ENCODE results near the gene BCL10. TPM values are rescaled to one million over a fixed set of nuclear protein-coding genes. Genes with fewer than 3 reads are reported as not detected.

The BCL10 gene
- polyA plus RNA-seq, 1 donor from 2014 or later = 17.3 TPM

DNA sequence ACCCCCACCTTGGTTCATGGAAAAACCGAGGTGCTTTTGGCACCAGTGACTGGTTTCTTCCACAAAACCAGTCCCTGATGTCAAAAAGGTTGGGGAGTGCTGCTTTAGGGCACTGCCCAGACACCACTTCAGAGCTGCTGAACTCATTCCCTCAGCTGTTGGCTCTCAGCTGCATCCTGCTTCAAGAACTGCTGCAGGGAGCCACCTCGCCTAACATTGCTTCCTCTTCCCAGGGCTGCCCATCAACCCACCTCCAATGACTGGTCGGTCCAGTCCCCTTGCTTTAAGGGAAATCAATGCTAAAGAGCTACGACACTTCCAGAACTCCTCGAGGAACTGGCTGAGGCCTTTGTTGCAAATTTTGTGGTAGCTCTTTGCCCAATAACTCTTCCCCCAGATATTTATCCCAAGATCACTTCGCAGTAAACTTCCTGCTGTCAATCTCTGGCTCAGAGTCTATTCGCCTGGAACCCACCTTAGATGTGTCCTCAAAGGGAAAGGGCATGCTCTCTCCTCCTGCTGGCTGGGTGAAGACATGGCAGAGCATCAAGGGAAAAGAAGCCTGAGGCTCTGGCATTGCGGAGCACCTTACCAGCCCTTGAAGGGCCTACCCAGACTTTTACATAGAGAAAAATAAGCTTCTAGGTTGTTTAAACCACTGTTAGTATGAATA lies 46.0 kb downstream of the BCL10 start:
- Histone ChIP-seq H3K9ac (ENCODE audit: low read length) (no peak overlapping the region), H4K20me1 (ENCODE audit: insufficient read depth) (no peaks in the 10 kb centered on the region)

DNA sequence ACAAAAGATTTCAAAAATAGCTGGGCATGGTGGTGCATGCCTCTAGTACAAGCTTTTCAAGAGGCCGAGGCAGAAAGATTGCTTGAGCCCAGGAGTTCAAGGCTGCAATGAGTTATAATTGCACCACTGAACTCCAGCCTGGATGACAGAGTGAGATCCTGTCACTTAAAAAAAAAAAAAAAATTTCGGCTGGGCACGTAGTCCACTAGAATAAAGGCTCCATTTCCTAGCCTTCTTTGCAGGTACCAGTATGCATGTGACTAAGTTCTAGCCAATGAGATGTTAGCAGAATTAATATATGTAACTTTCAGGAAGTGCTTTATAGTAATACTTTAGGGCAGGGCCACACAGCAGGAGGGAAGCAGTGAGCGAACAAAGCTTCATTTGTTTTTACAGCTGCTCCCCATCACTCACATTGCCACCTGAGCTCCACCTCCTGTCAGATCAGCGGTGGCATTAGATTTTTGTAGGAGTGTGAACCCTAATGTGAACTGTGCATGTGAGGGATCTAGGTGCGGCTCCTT lies 46.8 kb downstream of the BCL10 start:
- no peaks in the 10 kb centered on the region for H3K79me2 ChIP-seq (replicated peaks; ENCODE audit: insufficient read depth, low read length)
- no peaks in the 10 kb centered on the region for H3F3A ChIP-seq (ENCODE audit: insufficient read depth, low read length, poor library complexity, severe bottlenecking)
- no peak overlapping the region for H3K27ac ChIP-seq (ENCODE audit: low read length)
- no peak overlapping the region for H2AFZ ChIP-seq (ENCODE audit: low read depth, low read length)
- H3K9me2 ChIP-seq (ENCODE audit: insufficient read depth, low read length) = no peaks in the 10 kb centered on the region
- H4K20me1 ChIP-seq (ENCODE audit: insufficient read depth) = no peaks in the 10 kb centered on the region
- TF ChIP-seq EP300 (conservative IDR thresholded peaks at IDR 0.05; ENCODE audit: poor library complexity, severe bottlenecking) (no peak), MXI1 (conservative IDR thresholded peaks at IDR 0.05; ENCODE audit: poor library complexity, severe bottlenecking) (no peak), POLR2AphosphoS5 (IDR thresholded peaks at IDR 0.05) (no peak), EZH2 (IDR thresholded peaks at IDR 0.05; ENCODE audit: borderline replicate concordance, insufficient read depth, low read length, poor library complexity, severe bottlenecking) (no peak), TAF1 (IDR thresholded peaks at IDR 0.05; ENCODE audit: low read depth) (no peak), SMC3 (conservative IDR thresholded peaks at IDR 0.05; ENCODE audit: poor library complexity) (no peak), CTCF (IDR thresholded peaks at IDR 0.05; ENCODE audit: poor library complexity, severe bottlenecking) (no peak)
- TF ChIP-seq, protein P1, sequence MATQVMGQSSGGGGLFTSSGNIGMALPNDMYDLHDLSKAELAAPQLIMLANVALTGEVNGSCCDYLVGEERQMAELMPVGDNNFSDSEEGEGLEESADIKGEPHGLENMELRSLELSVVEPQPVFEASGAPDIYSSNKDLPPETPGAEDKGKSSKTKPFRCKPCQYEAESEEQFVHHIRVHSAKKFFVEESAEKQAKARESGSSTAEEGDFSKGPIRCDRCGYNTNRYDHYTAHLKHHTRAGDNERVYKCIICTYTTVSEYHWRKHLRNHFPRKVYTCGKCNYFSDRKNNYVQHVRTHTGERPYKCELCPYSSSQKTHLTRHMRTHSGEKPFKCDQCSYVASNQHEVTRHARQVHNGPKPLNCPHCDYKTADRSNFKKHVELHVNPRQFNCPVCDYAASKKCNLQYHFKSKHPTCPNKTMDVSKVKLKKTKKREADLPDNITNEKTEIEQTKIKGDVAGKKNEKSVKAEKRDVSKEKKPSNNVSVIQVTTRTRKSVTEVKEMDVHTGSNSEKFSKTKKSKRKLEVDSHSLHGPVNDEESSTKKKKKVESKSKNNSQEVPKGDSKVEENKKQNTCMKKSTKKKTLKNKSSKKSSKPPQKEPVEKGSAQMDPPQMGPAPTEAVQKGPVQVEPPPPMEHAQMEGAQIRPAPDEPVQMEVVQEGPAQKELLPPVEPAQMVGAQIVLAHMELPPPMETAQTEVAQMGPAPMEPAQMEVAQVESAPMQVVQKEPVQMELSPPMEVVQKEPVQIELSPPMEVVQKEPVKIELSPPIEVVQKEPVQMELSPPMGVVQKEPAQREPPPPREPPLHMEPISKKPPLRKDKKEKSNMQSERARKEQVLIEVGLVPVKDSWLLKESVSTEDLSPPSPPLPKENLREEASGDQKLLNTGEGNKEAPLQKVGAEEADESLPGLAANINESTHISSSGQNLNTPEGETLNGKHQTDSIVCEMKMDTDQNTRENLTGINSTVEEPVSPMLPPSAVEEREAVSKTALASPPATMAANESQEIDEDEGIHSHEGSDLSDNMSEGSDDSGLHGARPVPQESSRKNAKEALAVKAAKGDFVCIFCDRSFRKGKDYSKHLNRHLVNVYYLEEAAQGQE (IDR thresholded peaks at IDR 0.05; ENCODE audit: borderline replicate concordance) = no peak
- no peak overlapping the region for H3K4me3 ChIP-seq (ENCODE audit: low read length)
- H3K9ac ChIP-seq (ENCODE audit: low read length) = no peak overlapping the region
- H3K4me2 ChIP-seq (ENCODE audit: low read length) = no peak overlapping the region
- no peaks in the 10 kb centered on the region for H3K36me3 ChIP-seq (ENCODE audit: insufficient read depth, low read length)
- no peaks in the 10 kb centered on the region for H3K9me3 ChIP-seq (ENCODE audit: low read length)
- no peaks in the 10 kb centered on the region for H3K27me3 ChIP-seq (ENCODE audit: insufficient read depth, low read depth, low read length)

More for the DNA sequence above, 46.0 kb downstream of the BCL10 start:
- TF ChIP-seq TAF1 (IDR thresholded peaks at IDR 0.05; ENCODE audit: low read depth) (no peak), RAD21 (conservative IDR thresholded peaks at IDR 0.05) (no peak), SMC3 (conservative IDR thresholded peaks at IDR 0.05; ENCODE audit: poor library complexity) (no peak), CTCF (IDR thresholded peaks at IDR 0.05; ENCODE audit: poor library complexity, severe bottlenecking) (no peak)
- Histone ChIP-seq H3K4me2 (ENCODE audit: low read length) (no peak overlapping the region), H3K79me2 (replicated peaks; ENCODE audit: insufficient read depth, low read length) (no peaks in the 10 kb centered on the region), H3F3A (ENCODE audit: insufficient read depth, low read length, poor library complexity, severe bottlenecking) (no peaks in the 10 kb centered on the region), H3K27ac (ENCODE audit: low read length) (no peak overlapping the region), H3K4me3 (ENCODE audit: low read length) (no peak overlapping the region), H2AFZ (ENCODE audit: low read depth, low read length) (no peak overlapping the region), H3K9me2 (ENCODE audit: insufficient read depth, low read length) (no peaks in the 10 kb centered on the region), H3K9me3 (ENCODE audit: low read length) (no peaks in the 10 kb centered on the region), H3K36me3 (ENCODE audit: insufficient read depth, low read length) (no peaks in the 10 kb centered on the region), H3K27me3 (ENCODE audit: insufficient read depth, low read depth, low read length) (no peaks in the 10 kb centered on the region)
